NCI-H510A (cell line): ENCODE measurements around the gene TXNRD2.

ENCODE experiments used
- DNase-seq: peaks from one replicate; lab custom pipeline; 2025; lab: John Stamatoyannopoulos, UW

TXNRD2 gene

GRCh38 chr22:19979712-19980493, 38.3 kb upstream of the TXNRD2 start:
- DNase-seq = no peak

DNA sequence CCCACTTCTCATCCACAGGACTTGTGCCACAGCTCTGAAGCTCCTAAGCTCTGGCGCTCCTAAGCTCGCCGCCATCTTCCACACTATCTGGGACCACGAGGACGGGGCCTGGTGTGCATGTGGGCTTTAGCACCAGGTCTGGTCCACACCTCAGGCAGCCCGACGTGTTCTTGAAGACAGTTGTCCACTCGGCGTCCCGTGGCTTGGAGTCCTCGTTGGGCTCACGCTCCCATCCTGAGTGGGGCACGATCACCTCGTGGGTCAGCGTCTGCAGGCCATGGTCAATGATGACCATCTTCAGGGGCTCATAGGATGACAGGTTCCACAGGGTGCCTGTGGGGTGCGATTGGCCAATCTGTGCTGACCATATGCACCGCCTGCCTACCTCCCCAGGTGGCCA, 37.1 kb upstream of the TXNRD2 start:
- no peak for DNase-seq

DNA sequence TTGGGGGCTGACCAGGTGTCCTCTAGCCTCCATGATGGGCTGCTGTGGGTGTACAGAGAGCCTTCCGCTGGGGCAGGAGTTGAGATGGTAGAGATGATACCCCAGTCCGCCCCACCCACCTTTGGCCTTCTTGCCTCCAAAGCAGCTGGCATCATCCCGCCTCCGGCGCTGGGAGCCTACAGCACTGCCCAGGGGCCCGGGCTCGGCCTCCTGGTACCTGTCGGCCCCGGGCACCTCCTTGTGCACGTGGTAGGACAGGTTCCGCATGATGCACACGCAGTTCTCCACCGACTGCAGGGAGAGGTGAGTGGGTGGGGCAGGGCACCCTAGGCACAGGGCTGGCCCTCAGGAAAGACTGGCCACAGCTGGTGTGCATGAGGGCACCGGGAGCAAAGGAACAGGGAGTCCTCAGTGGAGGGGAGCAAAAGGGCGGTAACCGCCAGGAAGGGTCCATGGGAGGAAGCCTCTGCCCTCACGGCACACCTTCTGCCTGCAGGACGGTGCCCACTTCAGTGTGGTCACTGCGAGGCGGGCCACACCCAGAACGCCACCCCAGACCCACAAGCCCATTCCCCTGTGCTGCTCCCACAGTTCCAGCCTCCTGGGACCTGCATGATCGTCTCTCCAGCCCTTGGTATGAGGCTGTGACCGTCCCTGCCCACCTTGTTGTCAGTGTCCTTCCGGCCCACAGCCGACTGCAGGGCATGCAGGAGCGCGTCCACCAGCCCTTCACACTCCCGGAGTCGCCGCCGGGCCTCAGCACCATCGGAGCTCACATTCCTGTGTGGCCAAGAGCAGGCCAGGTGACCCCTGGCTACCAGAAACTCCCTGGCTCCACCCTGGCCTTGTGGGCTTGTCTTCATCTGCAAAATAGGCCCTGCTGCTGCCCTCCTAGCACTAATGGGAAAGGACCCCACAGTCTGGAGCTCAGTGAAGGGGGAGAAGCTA, 36.0 kb upstream of the TXNRD2 start:
- DNase-seq = no peak

GRCh38 chr22:19976671-19977070, 35.1 kb upstream of the TXNRD2 start:
- DNase-seq = no peak

DNA sequence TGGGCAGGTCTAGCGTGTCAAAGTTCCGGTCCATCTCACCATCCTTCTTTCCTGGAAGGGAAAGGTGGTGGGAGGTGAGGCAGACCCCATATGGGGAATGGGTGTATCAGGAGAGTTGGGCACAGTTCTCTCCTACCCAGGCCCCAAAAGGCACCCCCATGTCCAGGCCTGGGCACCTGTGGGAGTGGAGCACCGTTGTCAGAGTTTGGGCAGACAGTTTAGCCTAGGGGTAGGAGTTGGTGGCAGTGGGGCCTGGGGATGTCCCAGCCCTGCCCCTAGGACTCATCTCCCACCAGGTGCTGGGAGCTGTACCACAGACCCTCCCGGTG, 34.1 kb upstream of the TXNRD2 start:
- DNase-seq = no peak

GRCh38 chr22:19974935-19975706, 33.5 kb upstream of the TXNRD2 start:
- no peak for DNase-seq

DNA sequence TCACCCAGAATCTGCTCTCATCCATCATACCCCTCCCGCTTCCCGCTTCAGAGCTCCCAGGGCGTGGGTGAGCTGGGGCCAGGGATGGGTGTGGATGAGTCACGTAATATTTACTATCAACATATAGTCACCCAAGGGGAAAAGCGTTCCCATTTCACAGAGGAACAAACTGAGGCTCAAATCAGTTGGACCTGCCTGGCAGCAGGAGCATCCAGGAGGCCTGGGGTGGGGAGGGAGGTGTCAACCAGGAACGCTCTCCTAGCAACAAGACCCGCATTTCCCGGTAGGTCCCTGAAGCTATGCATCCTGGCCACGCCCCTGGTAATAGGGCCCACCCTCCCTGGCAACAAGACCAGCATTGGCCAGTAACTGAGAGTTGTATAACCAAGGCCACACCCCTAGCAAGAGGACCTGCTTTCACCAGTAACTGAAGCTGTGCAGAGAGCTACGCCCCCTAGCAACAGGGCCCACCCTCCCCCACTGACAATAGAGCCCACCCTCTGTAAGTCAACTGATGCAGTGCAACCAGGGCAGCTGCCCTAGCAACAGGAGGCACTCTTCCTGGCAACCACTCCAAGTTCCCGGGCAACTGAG, 32.7 kb upstream of the TXNRD2 start:
- DNase-seq = no peak

DNA sequence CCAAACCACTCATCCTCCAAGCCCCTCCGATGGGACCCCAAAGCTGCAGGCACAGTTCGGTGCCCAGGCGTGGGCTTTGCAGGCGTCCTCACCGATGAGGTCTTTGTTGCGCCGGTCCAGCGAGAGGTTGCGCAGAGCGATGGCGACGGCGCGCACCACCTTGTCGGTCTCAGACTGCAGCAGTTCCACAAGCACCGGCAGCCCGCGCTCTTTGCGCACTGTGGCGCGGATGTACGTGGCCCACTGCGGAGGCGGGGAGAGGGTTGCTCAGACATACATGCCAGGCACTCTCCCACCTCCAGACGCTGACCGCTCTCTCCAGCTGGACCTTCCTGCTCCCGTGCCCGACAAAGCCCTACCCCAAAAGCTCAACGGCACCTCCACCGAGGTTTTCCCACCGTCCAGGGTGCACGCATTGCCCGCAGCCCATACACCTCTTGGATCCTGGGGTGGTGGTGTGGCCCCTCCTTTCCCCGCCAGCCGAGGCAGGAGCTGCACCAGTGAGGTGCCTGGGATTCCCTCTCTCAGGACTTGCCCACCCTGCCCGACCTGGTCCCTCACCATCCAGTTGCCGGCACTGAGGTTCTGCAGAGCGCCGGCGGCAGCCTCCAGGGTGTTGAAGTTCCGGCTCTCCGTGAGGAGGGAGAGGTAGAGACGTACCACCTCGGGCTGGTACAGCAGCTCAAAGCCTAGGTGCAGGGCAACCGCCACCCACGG, 32.1 kb upstream of the TXNRD2 start:
- DNase-seq = no peak

- DNase-seq = no peak
Observed at GRCh38 chr22:19972652-19973550, 31.3 kb upstream of the TXNRD2 start.

DNA sequence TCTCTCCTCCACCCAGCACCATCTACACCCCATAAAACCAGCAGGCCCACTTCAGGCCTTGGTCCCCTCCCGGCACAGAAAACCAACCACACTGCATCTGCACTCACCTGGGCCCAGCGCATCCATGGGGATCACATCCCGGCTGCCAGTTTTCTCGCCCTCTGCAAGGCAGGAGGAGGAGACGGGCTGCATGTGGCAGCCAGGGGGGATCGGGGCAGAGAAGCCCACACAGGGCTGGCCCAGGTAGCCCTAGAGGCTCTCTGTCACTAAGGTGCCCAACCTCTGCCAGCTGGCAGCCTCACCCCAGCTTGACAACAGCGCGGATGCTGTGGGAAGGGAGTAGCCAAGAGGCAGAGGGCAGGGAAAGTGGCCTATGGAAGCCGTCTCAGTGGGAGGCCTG, 30.6 kb upstream of the TXNRD2 start:
- no peak for DNase-seq

DNA sequence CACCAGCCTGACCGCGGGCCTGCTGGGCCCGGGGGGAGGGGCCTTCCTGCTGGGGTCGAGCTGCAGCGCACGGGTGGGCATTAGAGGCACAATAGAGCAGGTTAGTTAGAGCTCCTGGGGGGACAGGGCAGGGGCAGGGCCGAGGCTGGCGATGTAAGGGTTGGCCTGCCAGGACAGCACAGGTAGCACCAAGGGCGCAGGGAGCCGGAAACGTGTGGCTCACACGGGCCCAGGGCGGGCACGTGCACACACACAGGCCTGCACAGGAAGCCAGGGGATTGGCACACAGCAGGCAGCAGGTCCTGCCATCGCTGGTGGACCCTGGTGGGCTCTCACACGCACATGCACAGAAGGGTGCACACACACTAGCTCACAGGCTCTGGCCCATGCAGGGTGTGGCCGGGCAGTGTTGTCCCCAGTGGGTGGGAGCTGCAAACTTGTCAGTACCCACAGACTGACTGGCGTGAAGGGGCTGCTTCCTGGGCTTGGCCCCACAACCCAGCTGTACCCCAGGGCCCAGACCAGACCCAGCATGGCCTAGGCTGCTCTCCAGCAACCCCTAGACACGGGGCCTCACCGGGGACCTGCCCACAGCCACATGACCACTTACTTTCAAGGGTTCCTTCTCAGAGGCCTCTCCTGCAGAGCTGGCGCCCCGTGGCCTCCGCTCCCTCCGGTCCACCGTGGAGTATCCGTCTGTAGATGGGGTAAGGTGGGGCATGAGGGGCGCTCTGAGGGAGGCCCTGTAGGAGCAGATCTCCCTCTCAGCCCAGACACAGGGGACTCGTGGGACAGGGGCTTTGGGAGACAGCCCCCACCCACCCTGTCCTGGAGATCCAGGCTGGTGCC, 29.9 kb upstream of the TXNRD2 start:
- DNase-seq = no peak

DNA sequence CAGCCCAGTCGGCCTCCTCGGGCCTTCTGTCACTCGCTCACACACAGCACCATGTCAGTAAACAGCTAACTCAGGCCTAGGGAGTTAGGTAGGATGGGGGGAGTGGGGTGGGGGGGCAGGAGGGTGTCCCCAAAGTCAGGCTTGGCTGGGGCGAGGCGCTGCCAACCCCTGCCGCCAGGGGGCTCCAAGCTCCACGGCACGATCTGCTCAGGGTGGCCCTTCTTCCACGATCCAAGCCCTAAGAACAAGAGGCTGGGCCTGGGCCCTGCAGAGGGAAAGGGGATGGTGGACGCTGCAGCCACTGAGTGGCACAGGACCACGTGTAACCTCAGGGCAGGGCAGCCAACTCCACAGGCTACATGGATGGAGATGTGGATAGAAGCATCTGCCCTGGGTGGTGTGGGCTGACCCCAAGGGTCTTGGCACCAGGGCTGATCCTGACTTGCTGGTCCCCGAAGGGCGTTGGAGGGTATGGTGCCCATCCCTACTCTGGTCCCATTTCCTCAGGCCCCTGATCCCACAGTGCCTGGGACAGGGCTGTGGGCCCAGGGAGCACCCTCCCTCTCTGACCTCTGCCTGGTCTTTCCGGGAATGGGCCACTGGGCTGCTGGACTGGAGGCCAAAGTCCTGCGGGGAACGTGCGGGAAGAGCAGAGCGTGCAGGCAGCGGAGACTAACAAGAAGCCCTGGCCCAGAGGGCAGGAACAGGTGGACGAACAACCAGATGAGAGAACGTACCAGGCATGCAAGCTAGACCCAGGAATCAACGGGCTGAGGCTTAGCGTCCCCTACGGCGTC, 29.1 kb upstream of the TXNRD2 start:
- no peak for DNase-seq

DNA sequence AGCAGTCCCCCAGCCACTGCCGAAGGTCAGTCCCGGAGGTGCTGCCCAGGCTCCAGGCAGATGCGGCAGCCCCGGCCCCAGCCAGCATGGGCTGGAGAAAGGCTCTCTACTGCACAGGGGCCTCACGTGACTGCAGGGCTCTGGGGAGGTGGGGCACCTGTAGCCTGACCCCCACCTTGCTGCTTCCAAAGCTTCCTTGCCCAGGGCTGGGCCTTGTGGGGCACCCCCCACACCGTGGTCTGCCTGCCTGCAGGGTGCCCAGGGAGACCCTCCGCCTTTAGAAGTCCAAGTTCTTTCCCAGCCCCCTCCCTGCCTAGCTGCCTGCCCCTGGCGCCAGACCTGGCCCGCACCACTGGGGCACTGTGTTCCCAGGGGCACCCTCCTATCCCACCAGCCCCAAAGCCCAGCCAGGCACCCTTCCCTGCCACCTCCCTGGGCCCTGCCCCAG, 28.4 kb upstream of the TXNRD2 start:
- no peak for DNase-seq

- DNase-seq = no peak
Observed at GRCh38 chr22:19969141-19969928, 27.7 kb upstream of the TXNRD2 start.

GRCh38 chr22:19968450-19968891, 26.9 kb upstream of the TXNRD2 start:
- DNase-seq = no peak

- DNase-seq = no peak
Observed at GRCh38 chr22:19967850-19968449, 26.3 kb upstream of the TXNRD2 start.
